Measurements from ENCODE around the gene ARSA.

Gene ARSA

DNA sequence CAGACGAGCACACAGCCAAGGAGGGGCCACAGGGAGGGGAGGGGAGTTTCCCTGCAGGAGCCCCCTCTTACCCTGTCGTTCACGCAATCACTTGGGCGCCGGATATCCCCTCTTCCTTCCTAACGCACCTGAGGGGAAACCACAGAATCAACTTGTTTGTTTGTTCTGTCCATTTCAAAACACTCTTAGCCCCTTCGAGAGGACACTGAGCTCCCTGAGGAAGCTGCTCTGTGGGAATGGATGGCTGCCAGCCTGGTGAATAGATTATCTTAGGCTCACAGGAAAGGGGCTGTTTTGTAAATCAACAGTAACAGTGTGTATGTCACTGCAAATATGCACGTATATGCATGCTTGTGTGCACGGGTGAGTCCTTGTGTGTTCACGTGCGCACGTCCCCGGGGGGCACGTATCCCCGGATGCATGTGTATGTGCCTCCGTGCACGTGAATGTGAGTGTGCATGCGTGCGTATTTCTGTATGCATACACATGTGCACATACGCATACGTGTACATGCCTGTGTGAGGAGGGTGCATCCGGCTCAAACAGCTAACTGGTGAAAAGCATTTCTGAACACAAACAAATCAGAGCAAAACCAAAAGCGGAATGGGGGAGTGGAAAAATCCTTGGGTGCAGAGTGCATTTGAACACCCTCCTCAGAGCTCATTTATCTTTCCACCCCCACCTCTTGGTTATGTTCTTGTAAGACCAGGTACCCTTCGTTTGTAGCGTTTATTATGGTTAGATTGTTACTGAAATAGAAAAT is 7.2 kb downstream of the ARSA start (continued):
- TF ChIP-seq, protein P1, sequence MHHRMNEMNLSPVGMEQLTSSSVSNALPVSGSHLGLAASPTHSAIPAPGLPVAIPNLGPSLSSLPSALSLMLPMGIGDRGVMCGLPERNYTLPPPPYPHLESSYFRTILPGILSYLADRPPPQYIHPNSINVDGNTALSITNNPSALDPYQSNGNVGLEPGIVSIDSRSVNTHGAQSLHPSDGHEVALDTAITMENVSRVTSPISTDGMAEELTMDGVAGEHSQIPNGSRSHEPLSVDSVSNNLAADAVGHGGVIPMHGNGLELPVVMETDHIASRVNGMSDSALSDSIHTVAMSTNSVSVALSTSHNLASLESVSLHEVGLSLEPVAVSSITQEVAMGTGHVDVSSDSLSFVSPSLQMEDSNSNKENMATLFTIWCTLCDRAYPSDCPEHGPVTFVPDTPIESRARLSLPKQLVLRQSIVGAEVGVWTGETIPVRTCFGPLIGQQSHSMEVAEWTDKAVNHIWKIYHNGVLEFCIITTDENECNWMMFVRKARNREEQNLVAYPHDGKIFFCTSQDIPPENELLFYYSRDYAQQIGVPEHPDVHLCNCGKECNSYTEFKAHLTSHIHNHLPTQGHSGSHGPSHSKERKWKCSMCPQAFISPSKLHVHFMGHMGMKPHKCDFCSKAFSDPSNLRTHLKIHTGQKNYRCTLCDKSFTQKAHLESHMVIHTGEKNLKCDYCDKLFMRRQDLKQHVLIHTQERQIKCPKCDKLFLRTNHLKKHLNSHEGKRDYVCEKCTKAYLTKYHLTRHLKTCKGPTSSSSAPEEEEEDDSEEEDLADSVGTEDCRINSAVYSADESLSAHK (tag by site-specific recombination; IDR thresholded peaks at IDR 0.05), result no peak
- TF ChIP-seq ZSCAN30 (tag by site-specific recombination; IDR thresholded peaks at IDR 0.05), result no peak
- peak; percentile 83; the same call in 1 of the 2 replicates for TF ChIP-seq ZBTB21 (tag by site-specific recombination; IDR thresholded peaks at IDR 0.05)
- TF ChIP-seq HOXD13 (CRISPR knock-in tag; IDR thresholded peaks at IDR 0.05; ENCODE audit: borderline replicate concordance), result no peak
- TF ChIP-seq ZNF529 (tag by site-specific recombination; IDR thresholded peaks at IDR 0.05; ENCODE audit: insufficient replicate concordance), result no peak
- TF ChIP-seq ZBTB20 (tag by site-specific recombination; IDR thresholded peaks at IDR 0.05), result peak; percentile 23; the same call in 1 of the 2 replicates
- TF ChIP-seq ZNF350 (tag by site-specific recombination; IDR thresholded peaks at IDR 0.05), result no peak
- no peak for TF ChIP-seq ZNF16 (tag by site-specific recombination; IDR thresholded peaks at IDR 0.05; ENCODE audit: low read depth)
- TF ChIP-seq ZNF843 (tag by site-specific recombination; IDR thresholded peaks at IDR 0.05), result no peak
- no peak for TF ChIP-seq ZNF24 (tag by site-specific recombination; IDR thresholded peaks at IDR 0.05)
- no peak for TF ChIP-seq ZNF600 (tag by site-specific recombination; IDR thresholded peaks at IDR 0.05)
- TF ChIP-seq OSR2 (tag by site-specific recombination; IDR thresholded peaks at IDR 0.05), result peak; percentile 53; the same call in 1 of the 2 replicates
- TF ChIP-seq, protein P2, sequence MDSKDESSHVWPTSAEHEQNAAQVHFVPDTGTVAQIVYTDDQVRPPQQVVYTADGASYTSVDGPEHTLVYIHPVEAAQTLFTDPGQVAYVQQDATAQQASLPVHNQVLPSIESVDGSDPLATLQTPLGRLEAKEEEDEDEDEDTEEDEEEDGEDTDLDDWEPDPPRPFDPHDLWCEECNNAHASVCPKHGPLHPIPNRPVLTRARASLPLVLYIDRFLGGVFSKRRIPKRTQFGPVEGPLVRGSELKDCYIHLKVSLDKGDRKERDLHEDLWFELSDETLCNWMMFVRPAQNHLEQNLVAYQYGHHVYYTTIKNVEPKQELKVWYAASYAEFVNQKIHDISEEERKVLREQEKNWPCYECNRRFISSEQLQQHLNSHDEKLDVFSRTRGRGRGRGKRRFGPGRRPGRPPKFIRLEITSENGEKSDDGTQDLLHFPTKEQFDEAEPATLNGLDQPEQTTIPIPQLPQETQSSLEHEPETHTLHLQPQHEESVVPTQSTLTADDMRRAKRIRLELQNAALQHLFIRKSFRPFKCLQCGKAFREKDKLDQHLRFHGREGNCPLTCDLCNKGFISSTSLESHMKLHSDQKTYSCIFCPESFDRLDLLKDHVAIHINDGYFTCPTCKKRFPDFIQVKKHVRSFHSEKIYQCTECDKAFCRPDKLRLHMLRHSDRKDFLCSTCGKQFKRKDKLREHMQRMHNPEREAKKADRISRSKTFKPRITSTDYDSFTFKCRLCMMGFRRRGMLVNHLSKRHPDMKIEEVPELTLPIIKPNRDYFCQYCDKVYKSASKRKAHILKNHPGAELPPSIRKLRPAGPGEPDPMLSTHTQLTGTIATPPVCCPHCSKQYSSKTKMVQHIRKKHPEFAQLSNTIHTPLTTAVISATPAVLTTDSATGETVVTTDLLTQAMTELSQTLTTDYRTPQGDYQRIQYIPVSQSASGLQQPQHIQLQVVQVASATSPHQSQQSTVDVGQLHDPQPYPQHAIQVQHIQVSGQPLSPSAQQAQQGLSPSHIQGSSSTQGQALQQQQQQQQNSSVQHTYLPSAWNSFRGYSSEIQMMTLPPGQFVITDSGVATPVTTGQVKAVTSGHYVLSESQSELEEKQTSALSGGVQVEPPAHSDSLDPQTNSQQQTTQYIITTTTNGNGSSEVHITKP (tag by site-specific recombination; IDR thresholded peaks at IDR 0.05), result peak; percentile 81
- TF ChIP-seq ZXDB (tag by site-specific recombination; IDR thresholded peaks at IDR 0.05), result peak; percentile 54; the same call in 1 of the 2 replicates
- no peak for TF ChIP-seq ZNF626 (tag by site-specific recombination; IDR thresholded peaks at IDR 0.05)
- no peak for TF ChIP-seq ZNF132 (tag by site-specific recombination; IDR thresholded peaks at IDR 0.05; ENCODE audit: borderline replicate concordance)
- TF ChIP-seq KLF8 (tag by site-specific recombination; IDR thresholded peaks at IDR 0.05), result no peak; the same call in none of the 2 replicates
- TF ChIP-seq GLIS1 (tag by site-specific recombination; IDR thresholded peaks at IDR 0.05), result peak; percentile 27
- no peak for TF ChIP-seq ZNF133 (tag by site-specific recombination; IDR thresholded peaks at IDR 0.05)
- no peak for TF ChIP-seq ZNF561 (tag by site-specific recombination; IDR thresholded peaks at IDR 0.05; ENCODE audit: borderline replicate concordance)
- TF ChIP-seq, protein P3, sequence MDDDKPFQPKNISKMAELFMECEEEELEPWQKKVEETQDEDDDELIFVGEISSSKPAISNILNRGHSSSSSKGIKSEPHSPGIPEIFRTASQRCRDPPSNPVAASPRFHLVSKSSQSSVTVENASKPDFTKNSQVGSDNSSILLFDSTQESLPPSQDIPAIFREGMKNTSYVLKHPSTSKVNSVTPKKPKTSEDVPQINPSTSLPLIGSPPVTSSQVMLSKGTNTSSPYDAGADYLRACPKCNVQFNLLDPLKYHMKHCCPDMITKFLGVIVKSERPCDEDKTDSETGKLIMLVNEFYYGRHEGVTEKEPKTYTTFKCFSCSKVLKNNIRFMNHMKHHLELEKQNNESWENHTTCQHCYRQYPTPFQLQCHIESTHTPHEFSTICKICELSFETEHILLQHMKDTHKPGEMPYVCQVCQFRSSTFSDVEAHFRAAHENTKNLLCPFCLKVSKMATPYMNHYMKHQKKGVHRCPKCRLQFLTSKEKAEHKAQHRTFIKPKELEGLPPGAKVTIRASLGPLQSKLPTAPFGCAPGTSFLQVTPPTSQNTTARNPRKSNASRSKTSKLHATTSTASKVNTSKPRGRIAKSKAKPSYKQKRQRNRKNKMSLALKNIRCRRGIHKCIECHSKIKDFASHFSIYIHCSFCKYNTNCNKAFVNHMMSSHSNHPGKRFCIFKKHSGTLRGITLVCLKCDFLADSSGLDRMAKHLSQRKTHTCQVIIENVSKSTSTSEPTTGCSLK (tag by site-specific recombination; IDR thresholded peaks at IDR 0.05), result no peak
- peak; percentile 10; the same call in 1 of the 2 replicates for TF ChIP-seq ZNF2 (tag by site-specific recombination; IDR thresholded peaks at IDR 0.05)
- TF ChIP-seq ZIC2 (tag by site-specific recombination; IDR thresholded peaks at IDR 0.05), result no peak
- TF ChIP-seq ZNF169 (tag by site-specific recombination; IDR thresholded peaks at IDR 0.05), result no peak
- no peak for TF ChIP-seq ZNF138 (tag by site-specific recombination; IDR thresholded peaks at IDR 0.05; ENCODE audit: borderline replicate concordance)
- TF ChIP-seq ZNF585B (tag by site-specific recombination; IDR thresholded peaks at IDR 0.05), result no peak
- TF ChIP-seq, protein P4, sequence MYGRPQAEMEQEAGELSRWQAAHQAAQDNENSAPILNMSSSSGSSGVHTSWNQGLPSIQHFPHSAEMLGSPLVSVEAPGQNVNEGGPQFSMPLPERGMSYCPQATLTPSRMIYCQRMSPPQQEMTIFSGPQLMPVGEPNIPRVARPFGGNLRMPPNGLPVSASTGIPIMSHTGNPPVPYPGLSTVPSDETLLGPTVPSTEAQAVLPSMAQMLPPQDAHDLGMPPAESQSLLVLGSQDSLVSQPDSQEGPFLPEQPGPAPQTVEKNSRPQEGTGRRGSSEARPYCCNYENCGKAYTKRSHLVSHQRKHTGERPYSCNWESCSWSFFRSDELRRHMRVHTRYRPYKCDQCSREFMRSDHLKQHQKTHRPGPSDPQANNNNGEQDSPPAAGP (tag by site-specific recombination; IDR thresholded peaks at IDR 0.05), result 0 out of 2 replicates have a peak, but pooled peaks have one; percentile 24
